HG03460 (cell line): ENCODE results near the gene RAB2B.
A peak's percentile ranks its signal among the peaks of the same experiment; 100 is the strongest.
"Not testable (repeated sequence)": the region's sequence is repeated elsewhere in the genome, so short reads cannot be mapped to it uniquely, and the experiment has no call there.

Experiments used
- ATAC-seq: cut with Tn5 transposase; IDR thresholded peaks from one replicate; pipeline ENCODE4 v1.9.1; 2021; ENCODE audit not compliant: unreplicated experiment

RAB2B gene

DNA sequence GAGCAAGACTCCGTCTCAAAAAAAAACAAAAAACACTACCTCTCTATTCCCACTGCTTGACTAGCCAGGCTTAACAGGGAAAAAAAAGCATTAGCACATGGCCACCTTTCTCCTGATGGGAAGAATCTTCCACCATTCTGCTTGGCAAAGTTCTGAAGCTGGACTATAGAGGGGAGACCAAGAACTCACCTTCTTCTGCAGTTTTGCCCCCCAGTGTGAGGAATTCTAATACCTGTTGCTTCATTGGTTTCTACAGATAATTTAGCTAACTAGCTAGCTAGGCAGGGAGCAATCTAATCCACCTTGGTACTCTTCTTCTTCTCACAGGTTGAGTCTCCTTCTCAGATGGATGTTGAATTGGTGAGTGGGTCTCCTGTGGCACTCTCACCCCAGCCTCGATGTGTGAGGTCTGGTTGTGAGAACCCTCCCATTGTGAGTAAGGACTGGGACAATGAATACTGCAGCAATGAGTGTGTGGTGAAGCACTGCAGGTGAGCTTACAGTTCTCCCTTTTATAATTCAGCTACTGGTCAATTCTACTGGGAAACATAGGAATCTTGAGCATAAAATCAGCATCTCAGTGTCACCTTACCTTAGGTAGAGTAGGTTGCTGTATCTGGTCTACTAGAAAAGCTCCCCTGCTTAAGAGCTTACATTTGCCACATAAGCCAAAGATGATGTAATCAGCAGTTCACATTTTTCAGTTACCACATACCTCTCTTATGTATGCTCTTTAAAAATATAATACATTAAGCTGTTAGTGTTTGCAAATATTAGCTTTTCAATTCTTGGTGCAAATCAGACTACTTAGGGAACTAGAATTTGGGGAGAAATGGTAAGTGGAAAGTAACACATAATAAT is 18.4 kb upstream of the RAB2B start:
- no peak for ATAC-seq

DNA sequence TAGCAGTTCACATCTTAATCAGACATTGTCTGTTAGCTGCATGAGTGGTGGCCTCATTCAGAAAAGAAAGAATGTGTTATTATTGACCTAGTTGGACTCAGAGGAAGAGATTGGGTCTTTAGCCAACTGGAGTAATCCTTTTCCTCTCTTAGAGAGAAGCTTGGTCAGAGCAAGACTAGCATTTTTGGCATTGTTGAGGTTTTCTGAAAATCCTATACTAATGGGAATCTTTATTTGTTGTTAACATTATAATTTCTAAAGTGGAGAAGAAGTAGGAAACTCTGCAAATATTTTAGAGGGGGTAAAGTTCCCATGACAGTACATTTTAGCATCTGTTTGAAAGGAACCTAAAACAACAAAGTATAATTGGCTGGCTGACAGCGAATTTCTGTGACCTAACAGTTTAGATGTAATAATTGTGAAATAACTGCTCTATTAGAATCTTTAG is 9.9 kb upstream of the RAB2B start:
- ATAC-seq, result no peak

DNA sequence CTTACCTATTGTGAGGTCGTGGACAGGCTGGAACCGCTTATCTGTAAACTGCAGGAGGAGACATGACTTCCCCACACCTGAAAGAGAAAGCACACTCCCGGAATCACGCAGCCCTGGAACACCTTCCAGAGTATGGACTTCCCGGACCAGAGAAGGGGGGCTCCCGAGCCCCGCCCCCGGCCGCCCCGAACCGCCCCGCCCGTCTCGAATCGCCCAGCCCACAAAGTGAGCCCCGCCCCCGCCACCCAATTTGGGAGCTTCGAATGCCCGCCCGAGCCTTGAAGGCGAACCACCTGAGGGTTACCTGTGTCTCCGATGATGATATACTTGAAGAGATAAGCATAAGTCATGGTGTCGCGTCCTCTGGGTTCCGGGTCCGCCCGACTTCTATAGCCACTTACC is 235 bp downstream of the RAB2B start:
- peak; percentile 28 for ATAC-seq

DNA sequence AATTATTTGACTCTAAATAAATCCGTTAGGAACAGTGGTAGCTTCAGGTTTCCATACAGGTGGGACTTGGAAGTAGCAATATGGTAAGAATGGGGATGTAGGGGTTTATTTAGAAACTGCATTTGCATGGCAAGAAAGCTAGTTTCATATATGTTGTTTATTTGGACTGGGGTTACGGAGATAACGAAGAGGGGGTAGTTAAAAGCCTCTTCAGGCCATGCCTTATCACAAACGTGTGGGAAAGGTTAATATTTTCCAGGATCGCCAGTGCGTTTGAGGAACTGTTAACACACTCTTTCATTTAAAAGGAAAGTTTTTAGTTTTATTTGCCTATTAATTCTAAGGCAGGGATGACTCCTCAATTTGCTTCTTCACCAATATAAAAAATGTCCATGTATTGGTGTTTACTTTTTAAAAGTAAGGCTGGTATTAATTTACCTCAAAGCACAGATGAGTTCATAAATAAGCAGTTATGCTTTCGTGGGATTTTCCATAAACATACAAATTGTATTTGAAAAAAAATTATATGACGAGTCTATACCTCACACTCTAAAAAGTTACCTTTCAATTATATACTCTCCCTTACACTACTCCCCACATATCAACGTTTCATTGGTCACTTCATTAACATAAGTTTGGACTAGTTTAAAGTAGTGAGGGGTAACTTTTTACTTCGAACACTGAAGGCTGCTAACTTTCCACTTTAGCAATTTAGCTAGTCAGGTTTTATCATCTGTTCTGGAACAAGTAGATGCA is 814 bp downstream of the RAB2B start:
- no peak for ATAC-seq

DNA sequence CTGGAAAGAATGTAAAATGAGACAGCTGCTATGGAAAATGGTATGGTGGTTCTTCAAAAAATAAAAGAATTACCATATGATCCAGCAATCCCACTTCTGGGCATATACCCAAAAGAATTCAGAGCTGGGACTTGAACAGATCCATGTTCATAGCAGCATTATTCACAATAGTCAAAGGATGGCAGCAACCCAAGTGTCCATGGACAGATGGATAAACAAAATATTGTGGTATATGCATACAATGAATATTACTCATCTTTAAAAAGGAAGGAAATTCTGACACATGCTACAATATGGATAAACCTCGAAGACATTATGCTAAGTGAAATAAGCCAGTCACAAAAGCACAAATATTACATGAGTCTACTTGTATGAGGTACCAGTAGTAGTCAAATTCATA is 9.1 kb downstream of the RAB2B start:
- ATAC-seq, result no peak

DNA sequence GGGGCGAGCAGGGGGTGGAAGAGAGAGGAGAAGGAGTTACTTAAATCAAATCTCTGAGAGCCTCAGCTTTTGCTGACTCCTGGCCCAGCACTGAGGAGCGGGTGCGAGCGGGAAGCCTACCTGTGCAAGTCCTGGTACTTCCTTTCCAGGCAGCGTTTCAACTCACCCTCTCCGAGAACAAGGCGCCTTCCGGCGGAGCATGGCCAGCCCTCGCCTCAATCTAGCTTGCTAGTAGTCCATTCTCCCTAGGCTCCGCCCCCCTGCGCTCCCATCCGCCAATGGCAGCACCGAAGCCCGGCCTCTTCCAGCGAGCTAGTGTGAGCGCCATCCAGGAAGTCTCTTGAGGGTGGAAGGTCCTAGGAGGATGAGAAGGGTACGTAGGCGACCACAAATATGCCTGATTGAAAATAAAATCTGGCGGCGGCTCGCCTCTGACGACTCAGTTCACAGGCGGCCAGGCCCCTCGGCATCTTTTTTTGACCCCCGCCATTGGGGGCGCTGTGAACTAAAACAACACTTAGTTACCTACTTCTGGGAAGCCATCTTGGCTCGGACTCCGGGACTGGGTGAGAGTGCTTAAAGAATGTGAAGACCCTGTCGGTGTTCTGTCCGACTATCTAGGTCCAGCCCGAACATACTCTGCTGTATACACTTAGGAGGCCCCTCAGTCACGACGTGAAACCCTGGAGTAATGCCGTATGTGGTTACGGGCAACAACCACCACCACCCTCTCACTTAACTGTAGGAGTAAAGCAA is 20.7 kb downstream of the RAB2B start, which contains the start of gene CHD8:
CHD8 (minus strand) TSS at position 212 of the 756 bp plus-strand sequence. CDS start 24,480 bp downstream, outside the sequence.
- ATAC-seq, result peak; percentile 97

DNA sequence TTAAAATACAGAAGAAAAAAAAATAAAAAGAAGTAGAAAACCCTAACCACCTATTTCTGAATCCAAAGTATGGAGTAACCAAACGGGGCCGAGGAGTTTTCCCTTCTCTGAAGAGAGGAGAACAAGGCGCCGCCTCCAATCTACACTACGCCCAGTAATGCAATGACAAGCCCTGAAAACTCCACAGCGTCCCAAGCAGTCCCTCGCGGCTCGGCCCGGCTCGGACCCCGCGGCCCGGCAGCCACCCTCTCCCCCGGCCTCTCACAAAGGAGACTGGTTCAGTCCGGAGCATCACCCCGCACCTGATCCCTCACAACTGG is 21.2 kb downstream of the RAB2B start:
- ATAC-seq, result peak; percentile 28

DNA sequence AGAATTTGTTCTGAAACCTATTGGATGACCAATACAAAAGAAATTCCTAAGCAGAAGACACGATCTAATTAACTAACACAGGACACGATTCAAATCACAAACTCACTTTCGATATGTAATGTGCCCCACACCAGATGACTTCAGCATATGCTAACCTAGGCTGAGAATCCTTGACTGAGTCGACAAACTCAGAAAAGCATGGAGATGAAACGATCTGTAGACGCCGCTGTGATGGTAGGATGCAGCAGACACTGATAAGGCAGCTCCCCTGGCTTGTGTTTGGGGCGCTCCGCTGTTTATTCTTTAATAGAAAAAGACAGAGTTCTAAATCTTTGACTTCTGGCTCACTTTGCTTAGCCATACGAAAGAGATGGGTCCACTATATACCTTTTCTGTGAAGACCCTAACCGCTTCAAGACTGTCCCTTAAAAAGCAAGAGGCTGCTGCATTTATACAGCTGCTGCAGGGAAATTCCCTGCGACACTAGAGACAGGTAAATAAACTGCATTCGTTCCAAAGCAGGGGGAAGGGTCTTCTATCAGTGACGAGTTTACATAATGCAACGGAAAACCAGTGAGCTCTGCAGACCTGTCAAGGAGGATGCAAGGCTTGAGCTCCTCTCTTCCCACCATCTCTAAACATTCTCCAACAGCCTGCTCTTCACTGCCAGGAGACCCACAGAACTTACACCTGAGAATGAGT is 21.8 kb downstream of the RAB2B start:
- ATAC-seq, result no peak

DNA sequence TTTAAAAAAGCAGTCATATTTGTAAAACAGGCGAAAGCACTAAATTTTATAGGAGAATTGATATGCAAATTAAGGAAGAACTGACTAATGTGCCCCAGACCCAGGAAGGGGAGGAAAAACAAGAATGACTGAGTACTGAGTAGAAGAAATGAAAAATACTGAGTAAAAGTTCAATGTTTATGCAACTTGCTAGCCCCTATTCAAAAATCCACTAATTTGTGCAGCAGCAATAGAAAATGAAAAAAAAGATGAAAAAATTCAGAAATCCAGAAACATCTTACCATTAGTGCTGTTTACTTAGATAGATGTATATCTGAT is 26.9 kb downstream of the RAB2B start:
- ATAC-seq, result no peak

DNA sequence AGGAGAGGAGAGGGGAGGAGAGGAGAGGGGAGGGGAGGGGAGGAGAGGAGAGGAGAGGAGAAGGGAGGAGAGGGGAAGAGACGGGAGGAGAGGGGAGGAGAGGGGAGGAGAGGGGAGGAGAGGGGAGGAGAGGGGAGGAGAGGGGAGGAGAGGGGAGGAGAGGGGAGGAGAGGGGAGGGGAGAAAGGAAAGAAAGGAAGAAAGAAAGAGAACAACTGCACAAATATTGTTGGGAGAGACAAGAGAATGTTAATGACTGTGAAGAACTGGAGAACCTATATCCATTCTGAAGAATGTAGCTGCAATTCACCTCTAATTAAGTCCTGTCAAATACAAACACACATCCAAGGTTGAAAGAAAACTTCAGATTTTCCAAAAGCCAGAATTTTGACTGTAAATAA is 34.1 kb downstream of the RAB2B start:
- not testable (repeated sequence) for ATAC-seq

DNA sequence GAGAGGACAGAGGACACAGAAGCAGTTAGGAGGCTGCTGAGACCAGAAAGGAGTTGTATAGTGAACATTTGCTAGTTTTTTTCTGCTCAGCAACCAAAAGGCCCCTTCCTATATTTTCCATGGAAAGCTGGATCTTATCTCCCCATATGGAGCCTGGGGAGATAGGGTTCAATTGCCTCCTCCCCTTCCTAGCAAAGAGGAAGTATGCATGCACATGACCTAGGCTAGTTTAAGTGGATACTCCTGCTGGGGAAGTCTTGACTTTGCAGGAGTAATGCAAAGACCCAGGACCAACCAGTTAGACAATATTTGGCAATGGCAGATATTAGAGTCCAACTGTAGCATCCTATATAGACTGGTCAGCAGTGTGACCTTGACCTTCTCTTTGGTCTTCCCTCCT is 35.9 kb downstream of the RAB2B start:
- no peak for ATAC-seq

DNA sequence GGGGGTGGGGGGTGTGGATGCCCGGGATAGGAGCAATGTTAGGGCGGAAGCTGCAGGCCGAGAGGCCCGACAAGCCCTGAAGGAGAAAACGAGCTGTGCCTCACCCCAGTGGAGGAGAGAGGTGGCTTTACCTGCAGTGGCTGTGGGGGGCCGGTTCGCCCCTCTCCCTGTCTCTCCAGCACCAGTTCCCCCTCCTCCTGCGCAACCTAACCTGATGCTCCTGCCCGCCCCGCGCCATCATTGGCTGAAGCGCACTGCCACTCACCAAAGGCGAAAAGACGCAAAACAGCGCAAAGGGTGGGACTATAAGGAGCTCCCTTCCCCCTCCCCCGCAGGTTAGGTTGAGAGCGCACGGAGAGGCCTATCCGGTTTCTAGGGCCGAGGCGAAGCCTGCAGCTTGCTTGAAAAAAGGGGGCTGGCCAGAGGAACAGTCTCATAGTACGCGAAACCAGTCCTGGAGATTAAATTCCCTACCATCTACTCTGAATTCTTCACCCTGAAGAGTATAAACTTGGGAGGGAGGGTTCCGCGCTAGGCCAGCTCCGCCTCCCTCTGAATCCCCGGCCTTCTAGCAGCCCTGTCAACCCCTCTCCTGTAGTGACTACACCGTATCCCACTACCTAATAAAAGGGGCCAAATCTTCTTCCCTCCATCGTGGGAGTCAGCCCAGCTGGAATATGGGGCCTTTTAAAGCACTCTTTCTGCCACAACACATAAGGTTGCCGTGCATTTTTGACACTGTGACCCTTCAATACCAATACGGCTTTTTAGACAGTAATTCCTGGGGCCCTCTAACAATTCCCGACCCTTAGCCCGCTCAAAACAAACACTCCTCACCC is 39.5 kb downstream of the RAB2B start:
- ATAC-seq, result peak; percentile 99

DNA sequence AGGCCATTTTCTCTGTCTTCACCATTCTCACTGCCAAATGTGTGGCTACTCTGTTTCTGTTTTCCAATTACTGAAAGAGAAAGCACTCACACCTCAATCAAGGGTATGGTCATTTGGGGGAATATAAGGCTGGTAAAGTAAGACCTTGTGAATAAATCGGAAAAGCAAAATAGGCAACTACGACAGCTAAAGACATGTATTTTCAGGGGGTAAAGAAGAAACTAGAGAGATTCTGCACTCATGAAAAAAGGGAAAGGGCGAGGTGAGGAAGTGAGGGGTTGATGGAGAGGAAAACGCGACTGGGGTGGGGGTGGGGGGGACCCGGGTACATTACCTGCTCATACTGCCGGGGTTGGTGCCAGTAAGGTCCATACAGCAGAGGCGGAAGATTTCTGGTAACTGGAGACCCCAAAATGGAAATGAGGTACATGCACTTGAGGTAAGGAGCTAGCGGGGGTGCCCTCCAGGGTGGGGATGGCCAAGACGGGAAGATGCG is 40.1 kb downstream of the RAB2B start:
- ATAC-seq, result no peak

DNA sequence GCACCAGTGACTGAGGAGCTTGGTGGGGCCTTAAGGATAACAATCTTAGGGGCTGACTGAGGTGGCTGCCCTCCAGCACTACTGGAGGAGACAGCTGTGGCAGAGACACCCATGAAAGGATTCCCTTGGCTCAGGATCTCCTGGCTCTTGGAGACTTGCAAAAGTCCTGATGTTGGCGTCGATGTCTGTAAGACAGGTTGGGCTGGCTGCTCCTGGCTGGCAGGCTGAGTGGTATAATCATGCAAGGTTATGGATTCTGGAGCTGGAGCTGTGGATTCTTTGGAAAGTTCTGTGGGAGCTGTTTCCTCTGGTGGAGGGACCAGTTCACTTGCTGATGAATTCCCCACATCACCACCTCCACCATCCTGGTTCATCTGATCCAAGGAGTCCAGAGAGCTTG is 45.6 kb downstream of the RAB2B start:
- no peak for ATAC-seq

DNA sequence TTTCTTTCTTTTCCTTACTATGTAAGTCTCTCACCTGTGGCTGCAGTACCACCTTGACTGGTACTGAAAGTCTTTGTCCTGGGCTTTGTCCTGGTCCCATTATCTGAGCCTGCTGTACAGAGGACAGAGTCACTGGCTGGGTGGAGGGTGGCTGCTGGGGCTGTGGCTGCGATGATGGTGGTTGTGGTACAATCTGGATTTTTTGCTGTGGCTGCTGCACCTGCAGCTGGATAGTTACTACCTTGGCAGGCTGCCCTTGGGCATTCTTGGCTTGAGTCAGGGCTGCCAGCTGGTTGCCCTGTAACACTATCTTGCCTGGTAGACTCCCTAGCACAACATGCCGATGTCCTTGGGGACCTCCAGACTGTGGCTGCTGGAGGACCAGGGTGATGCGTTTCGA is 47.8 kb downstream of the RAB2B start:
- ATAC-seq, result no peak

DNA sequence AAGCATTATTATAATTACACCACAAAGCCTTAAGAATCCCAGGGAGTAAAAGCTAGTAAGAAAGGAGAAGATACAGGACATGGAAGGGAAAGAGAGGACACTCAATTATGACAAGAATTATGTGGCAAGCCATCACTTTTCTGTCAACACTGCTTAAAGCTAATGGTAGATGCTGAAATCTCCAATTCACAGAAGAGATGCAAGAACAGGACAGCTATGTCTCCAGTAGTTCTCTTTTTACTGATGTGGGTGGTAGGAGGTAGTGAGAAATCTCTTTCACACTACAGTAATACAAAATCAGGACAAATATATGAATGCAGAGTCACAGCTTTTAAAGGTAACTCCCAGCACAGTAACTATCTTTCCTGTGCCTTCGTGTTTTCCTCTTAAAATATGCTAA is 50.1 kb downstream of the RAB2B start:
- no peak for ATAC-seq

DNA sequence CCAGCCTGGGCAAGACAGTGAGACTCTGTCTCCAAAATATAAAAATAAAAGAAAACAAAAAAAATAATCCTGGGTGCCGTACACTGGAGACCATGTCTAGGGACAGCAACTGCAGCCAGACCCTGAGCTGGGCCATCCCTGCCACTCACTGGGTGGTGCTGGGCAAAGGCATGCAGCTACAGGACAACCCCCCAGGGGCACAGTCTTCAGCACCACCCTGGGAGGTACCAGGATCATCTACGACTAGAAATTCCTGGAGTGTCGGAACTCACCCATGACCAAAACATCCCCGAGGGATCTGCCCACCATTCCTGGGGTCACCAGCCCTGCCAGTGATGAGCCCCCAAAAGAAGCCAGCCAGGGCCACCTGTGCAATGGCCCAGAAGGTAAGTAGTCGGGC is 57.2 kb downstream of the RAB2B start:
- no peak for ATAC-seq

DNA sequence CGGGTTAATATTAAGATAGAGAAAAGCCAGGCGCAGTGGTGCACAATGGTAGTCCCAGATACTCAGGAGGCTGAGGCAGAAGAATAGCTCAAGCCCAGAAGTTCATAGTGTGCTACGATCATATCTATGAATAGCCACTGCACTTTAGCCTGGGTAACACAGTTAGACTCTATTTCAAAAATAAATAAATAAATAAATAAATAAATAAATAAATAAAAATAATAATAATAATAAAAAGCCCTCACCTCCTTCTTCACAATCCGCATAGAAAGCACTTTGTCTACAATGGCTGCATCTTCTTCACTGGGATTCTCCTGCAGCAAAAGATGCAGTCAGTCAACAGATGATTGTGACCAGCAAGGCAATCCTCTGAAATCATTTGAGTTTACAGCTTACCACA is 61.4 kb downstream of the RAB2B start:
- ATAC-seq, result no peak

DNA sequence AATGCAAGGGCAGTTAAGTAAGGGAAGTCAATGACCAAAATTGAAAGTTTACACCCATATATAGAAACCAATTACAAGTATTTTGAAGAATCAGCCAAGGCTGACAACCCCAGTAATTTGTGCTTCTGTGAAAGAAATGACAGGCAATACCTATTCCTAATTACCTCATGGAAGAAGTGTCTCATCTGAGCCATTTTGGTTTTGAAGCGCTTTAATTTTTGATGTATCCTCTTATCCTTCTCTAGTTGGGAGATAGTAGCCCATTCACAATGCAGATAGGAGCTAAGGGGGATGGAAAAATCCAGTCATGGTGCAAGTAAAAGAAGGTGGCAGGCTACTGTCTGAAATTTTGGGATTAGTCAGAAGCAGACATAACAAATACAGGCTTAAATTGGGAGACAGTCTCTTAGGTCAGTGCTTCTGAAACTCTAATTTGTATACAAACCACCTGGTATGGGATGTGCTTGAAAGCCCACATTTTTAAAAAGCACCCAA is 62.6 kb downstream of the RAB2B start:
- no peak for ATAC-seq
